Measurements from ENCODE around the gene TRAPPC2L.
"Not testable (repeated sequence)": the region's sequence is repeated elsewhere in the genome, so short reads cannot be mapped to it uniquely, and the experiment has no call there.

DNA sequence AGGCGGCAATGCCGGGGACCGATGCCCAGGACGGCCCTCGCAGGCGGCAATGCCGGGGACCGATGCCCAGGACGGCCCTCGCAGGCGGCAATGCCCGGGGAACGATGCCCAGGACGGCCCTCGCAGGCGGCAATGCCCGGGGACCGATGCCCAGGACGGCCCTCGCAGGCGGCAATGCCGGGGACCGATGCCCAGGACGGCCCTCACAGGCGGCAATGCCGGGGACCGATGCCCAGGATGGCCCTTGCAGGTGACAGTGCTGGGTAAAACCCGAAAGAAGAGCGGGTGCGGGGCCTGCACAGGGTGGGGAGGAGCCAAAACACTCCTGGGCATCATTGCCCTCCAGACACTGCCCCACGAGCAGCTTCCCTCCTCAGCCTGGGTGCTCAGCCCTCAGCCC is 33.3 kb upstream of the TRAPPC2L start:
- TF ChIP-seq, protein P1, sequence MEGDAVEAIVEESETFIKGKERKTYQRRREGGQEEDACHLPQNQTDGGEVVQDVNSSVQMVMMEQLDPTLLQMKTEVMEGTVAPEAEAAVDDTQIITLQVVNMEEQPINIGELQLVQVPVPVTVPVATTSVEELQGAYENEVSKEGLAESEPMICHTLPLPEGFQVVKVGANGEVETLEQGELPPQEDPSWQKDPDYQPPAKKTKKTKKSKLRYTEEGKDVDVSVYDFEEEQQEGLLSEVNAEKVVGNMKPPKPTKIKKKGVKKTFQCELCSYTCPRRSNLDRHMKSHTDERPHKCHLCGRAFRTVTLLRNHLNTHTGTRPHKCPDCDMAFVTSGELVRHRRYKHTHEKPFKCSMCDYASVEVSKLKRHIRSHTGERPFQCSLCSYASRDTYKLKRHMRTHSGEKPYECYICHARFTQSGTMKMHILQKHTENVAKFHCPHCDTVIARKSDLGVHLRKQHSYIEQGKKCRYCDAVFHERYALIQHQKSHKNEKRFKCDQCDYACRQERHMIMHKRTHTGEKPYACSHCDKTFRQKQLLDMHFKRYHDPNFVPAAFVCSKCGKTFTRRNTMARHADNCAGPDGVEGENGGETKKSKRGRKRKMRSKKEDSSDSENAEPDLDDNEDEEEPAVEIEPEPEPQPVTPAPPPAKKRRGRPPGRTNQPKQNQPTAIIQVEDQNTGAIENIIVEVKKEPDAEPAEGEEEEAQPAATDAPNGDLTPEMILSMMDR (conservative IDR thresholded peaks at IDR 0.05), result not testable (repeated sequence)
- TF ChIP-seq EZH2 (IDR thresholded peaks at IDR 0.05; ENCODE audit: low read depth), result not testable (repeated sequence)
